Caco-2 (cell line): ENCODE data around the gene OR9G1. TPM values are rescaled to one million over a fixed set of nuclear protein-coding genes. Genes with fewer than 3 reads are reported as not detected.

ENCODE experiments used
- BruUV-seq: library from RNA; stranded (reverse); fragments of 400-500 nt; replicated peaks from 2 replicates; lab custom pipeline; 2021; lab: Mats Ljungman, UMichigan
- CTCF ChIA-PET: fragments of 300-600 bp; sonication (Branson Sonifier 250); formaldehyde crosslinking; loops from one replicate; lab custom pipeline; 2022; ENCODE audit warnings: antibody characterized with exemption; lab: Charles Lee
- POLR2A ChIA-PET: fragments of 300-600 bp; sonication (Branson Sonifier 250); formaldehyde crosslinking; loops from one replicate; lab custom pipeline; 2022; ENCODE audit warnings: antibody characterized with exemption; lab: Charles Lee
- DNase-seq, 2 experiments: peaks; one replicate each; pipeline versions ENCODE4 v3.0.0 to v3.0.0-alpha.2; 2020 to 2022
- H3K27me3 ChIP-seq: replicated peaks from 2 replicates; pipeline ENCODE4 v1.6.0; 2011; ENCODE audit warnings: low read length; ENCODE audit not compliant: control insufficient read depth, insufficient read depth
- H3K36me3 ChIP-seq: 2 replicates; pipeline ENCODE4 v1.5.1; 2011; ENCODE audit warnings: low read length; ENCODE audit not compliant: control insufficient read depth, insufficient read depth
- H3K4me1 ChIP-seq: fragments of 250-450 bp; sonication (Bioruptor Pico); 2 replicates; pipeline ENCODE4 v1.5.1; 2020; ENCODE audit warnings: mild to moderate bottlenecking
- H3K4me3 ChIP-seq: 2 replicates; pipeline ENCODE4 v1.5.1; 2011; ENCODE audit warnings: low read depth, mild to moderate bottlenecking, control low read depth, low read length
- H3K9me3 ChIP-seq: fragments of 250-450 bp; sonication (Bioruptor Pico); 2 replicates; pipeline ENCODE4 v1.5.1; 2020; ENCODE audit warnings: mild to moderate bottlenecking, moderate library complexity
- H3K27ac Mint-ChIP-seq: one replicate; pipeline ENCODE4 v1.8.0; 2022; ENCODE audit warnings: mixed read lengths; ENCODE audit not compliant: unreplicated experiment
- H3K27me3 Mint-ChIP-seq: one replicate; pipeline ENCODE4 v1.8.0; 2022; ENCODE audit warnings: mixed read lengths; ENCODE audit not compliant: insufficient read depth, unreplicated experiment
- H3K36me3 Mint-ChIP-seq: one replicate; pipeline ENCODE4 v1.8.0; 2022; ENCODE audit warnings: mild to moderate bottlenecking, mixed read lengths; ENCODE audit not compliant: insufficient read depth, unreplicated experiment
- H3K4me1 Mint-ChIP-seq: one replicate; pipeline ENCODE4 v1.8.0; 2022; ENCODE audit warnings: low read depth, mixed read lengths; ENCODE audit not compliant: unreplicated experiment
- H3K4me3 Mint-ChIP-seq: one replicate; pipeline ENCODE4 v1.8.0; 2022; ENCODE audit warnings: mild to moderate bottlenecking, moderate library complexity, mixed read lengths; ENCODE audit not compliant: unreplicated experiment
- H3K9me3 Mint-ChIP-seq: one replicate; pipeline ENCODE4 v1.8.0; 2022; ENCODE audit warnings: mixed read lengths; ENCODE audit not compliant: unreplicated experiment
- CTCF ChIP-seq, 2 experiments: fragments of 200-600 bp in 1 of 2; IDR thresholded peaks; 1 replicate in 1 of 2; 2 replicates in 1 of 2; pipeline versions ENCODE4 v1.5.1 to v1.8.0; 2011 to 2022; ENCODE audit warnings: antibody characterized with exemption in 1 of 2, control low read depth in 1 of 2, inconsistent platforms in 1 of 2, low read depth in 1 of 2, low read length in 1 of 2, mild to moderate bottlenecking in 1 of 2, moderate library complexity in 1 of 2; ENCODE audit not compliant: insufficient read depth in 1 of 2, severe bottlenecking in 1 of 2, unreplicated experiment in 1 of 2
- intact Hi-C: fragments of 100-400 bp; cut with micrococcal nuclease; formaldehyde crosslinking; loops from one replicate; pipeline ENCODE4 v1.10.0; 2022; ENCODE audit not compliant: unreplicated experiment
- total RNA-seq: library from RNA; stranded (reverse); gene quantifications from 2 replicates; pipeline ENCODE4 v1.2.3, GENCODE V29; 2022

Gene OR9G1
- total RNA-seq, 1 experiment from 2014 or later = not detected

GRCh38 chr11:56720513-56720912 lies 21.6 kb downstream of the OR9G1 start:
- no peak for DNase-seq
- Histone ChIP-seq H3K4me3 (no peak overlapping the region), H3K27me3 (no peaks in the 10 kb centered on the region; the same call in 1 of the 2 replicates), H3K36me3 (no peaks in the 10 kb centered on the region), H3K4me1 (no peaks in the 10 kb centered on the region), H3K9me3 (no peaks in the 10 kb centered on the region)
- Mint-ChIP-seq H3K27me3 (peaks cover 3% of the 10 kb centered on the region), H3K27ac (no peak overlapping the region), H3K4me1 (no peaks in the 10 kb centered on the region), H3K4me3 (no peak overlapping the region), H3K36me3 (no peaks in the 10 kb centered on the region), H3K9me3 (peaks cover 8% of the 10 kb centered on the region)
- no peak for TF ChIP-seq CTCF (IDR thresholded peaks at IDR 0.05; ENCODE audit: insufficient read depth in 1 of 2, low read depth in 1 of 2, low read length in 1 of 2, severe bottlenecking in 1 of 2, unreplicated experiment in 1 of 2)
- intact Hi-C loops = no loop called here
- CTCF ChIA-PET = no interaction called here
- POLR2A ChIA-PET = no interaction called here
- BruUV-seq = no TSS peak

DNA sequence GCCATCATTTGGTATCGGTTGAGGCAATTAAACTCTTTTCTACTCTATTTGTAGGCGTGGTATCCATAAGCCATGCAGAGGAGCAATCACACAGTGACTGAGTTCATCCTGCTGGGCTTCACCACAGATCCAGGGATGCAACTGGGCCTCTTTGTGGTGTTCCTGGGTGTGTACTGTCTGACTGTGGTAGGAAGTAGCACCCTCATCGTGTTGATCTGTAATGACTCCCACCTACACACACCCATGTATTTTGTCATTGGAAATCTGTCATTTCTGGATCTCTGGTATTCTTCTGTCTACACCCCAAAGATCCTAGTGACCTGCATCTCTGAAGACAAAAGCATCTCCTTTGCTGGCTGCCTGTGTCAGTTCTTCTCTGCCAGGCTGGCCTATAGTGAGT lies 41.2 kb downstream of the OR9G1 start:
- peaks cover 6% of the 10 kb centered on the region for H3K27me3 Mint-ChIP-seq
- no peak overlapping the region for H3K4me3 Mint-ChIP-seq
- no peak for DNase-seq
- no peaks in the 10 kb centered on the region for H3K4me1 Mint-ChIP-seq
- POLR2A ChIA-PET = no interaction called here
- no peaks in the 10 kb centered on the region for H3K36me3 ChIP-seq
- no peaks in the 10 kb centered on the region for H3K9me3 ChIP-seq
- intact Hi-C loops = no loop called here
- H3K27me3 ChIP-seq = no peaks in the 10 kb centered on the region
- CTCF ChIA-PET = no interaction called here
- H3K4me3 ChIP-seq = no peak overlapping the region
- no peaks in the 10 kb centered on the region for H3K4me1 ChIP-seq
- H3K27ac Mint-ChIP-seq = no peak overlapping the region
- no TSS peak for BruUV-seq
- no peaks in the 10 kb centered on the region for H3K36me3 Mint-ChIP-seq
- no peaks in the 10 kb centered on the region for H3K9me3 Mint-ChIP-seq
- TF ChIP-seq CTCF (IDR thresholded peaks at IDR 0.05; ENCODE audit: insufficient read depth in 1 of 2, low read depth in 1 of 2, low read length in 1 of 2, severe bottlenecking in 1 of 2, unreplicated experiment in 1 of 2) = no peak

DNA sequence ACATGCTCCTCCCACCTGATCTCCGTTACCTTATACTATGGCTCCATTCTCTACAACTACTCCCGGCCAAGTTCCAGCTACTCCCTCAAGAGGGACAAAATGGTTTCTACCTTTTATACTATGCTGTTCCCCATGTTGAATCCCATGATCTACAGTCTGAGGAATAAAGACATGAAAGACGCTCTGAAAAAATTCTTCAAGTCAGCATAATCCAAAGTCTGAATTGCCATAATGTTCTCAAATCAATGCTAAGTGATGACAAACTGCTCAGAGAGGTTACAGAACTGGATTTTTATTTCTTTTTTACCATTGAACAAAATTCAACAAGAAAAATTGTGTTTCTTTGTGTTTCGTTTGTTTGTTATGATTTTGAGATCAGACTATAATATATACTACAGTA lies 42.0 kb downstream of the OR9G1 start:
- intact Hi-C loops = no loop called here
- no peak overlapping the region for H3K4me3 Mint-ChIP-seq
- DNase-seq = no peak
- no peaks in the 10 kb centered on the region for H3K4me1 ChIP-seq
- POLR2A ChIA-PET = no interaction called here
- no peaks in the 10 kb centered on the region for H3K4me1 Mint-ChIP-seq
- H3K9me3 Mint-ChIP-seq = no peaks in the 10 kb centered on the region
- no TSS peak for BruUV-seq
- no peak overlapping the region for H3K4me3 ChIP-seq
- H3K27ac Mint-ChIP-seq = no peak overlapping the region
- no peaks in the 10 kb centered on the region for H3K27me3 ChIP-seq
- no peak for TF ChIP-seq CTCF (IDR thresholded peaks at IDR 0.05; ENCODE audit: insufficient read depth in 1 of 2, low read depth in 1 of 2, low read length in 1 of 2, severe bottlenecking in 1 of 2, unreplicated experiment in 1 of 2)
- CTCF ChIA-PET = no interaction called here
- H3K36me3 ChIP-seq = no peaks in the 10 kb centered on the region
- no peaks in the 10 kb centered on the region for H3K36me3 Mint-ChIP-seq
- H3K27me3 Mint-ChIP-seq = peaks cover 4% of the 10 kb centered on the region
- no peaks in the 10 kb centered on the region for H3K9me3 ChIP-seq
